PC-9 (cell line): ENCODE measurements around the gene RAB31.

ENCODE experiments used
- CTCF ChIP-seq: fragments of 200-600 bp; sonication (generic); conservative IDR thresholded peaks from 2 replicates; pipeline ENCODE4 v1.6.1; 2017; ENCODE audit warnings: mixed run types, antibody characterized with exemption, mild to moderate bottlenecking, moderate library complexity
- EZH2 ChIP-seq: fragments of 200-600 bp; sonication (generic); IDR thresholded peaks from 2 replicates; pipeline ENCODE4 v1.8.0; 2017; ENCODE audit warnings: antibody characterized with exemption, low read depth

GRCh38 chr18:9695605-9696004 lies 12.5 kb upstream of the RAB31 start:
- no peak for TF ChIP-seq CTCF
- no peak for TF ChIP-seq EZH2
